ENCODE data around the gene H2BK1. TPM values are rescaled to one million over a fixed set of nuclear protein-coding genes. Genes with fewer than 3 reads are reported as not detected.

The H2BK1 gene
- total RNA-seq, 1 donor from 2014 or later, result not detected

GRCh38 chr7:151206914-151207313, 3.4 kb downstream of the H2BK1 start:
- no peaks in the 10 kb centered on the region for H3K9me3 ChIP-seq (ENCODE audit: control insufficient read depth in 3 of 3, low read length in 3 of 3)
- peaks cover 27 to 48% (median 35%) of the 10 kb centered on the region in 3 donors for H3K27me3 ChIP-seq (ENCODE audit: control insufficient read depth in 3 of 3, insufficient read depth in 3 of 3, low read length in 3 of 3)
- no peak overlapping the region for H3K9ac ChIP-seq (ENCODE audit: low read depth in 1 of 3, low read length in 3 of 3)
- H3K4me1 ChIP-seq (ENCODE audit: control insufficient read depth in 3 of 3, insufficient read depth in 3 of 3, low read length in 3 of 3), result no peaks in the 10 kb centered on the region
- H3K27ac ChIP-seq (ENCODE audit: low read depth, low read length), result no peak overlapping the region
- H3K4me3 ChIP-seq (ENCODE audit: low read length in 3 of 3), result no peak overlapping the region
- H3K36me3 ChIP-seq (ENCODE audit: control insufficient read depth in 3 of 3, insufficient read depth in 3 of 3, low read length in 3 of 3), result peaks cover 0 to 10% (median 3%) of the 10 kb centered on the region in 3 donors

GRCh38 chr7:151205730-151206129, 4.6 kb downstream of the H2BK1 start:
- H3K9ac ChIP-seq (ENCODE audit: low read depth in 1 of 3, low read length in 3 of 3), result no peak overlapping the region
- no peaks in the 10 kb centered on the region for H3K4me1 ChIP-seq (ENCODE audit: control insufficient read depth in 3 of 3, insufficient read depth in 3 of 3, low read length in 3 of 3)
- H3K4me3 ChIP-seq (ENCODE audit: low read length in 3 of 3), result no peak overlapping the region
- H3K9me3 ChIP-seq (ENCODE audit: control insufficient read depth in 3 of 3, low read length in 3 of 3), result no peaks in the 10 kb centered on the region
- no peak overlapping the region for H3K27ac ChIP-seq (ENCODE audit: low read depth, low read length)
- peaks cover 32 to 58% (median 40%) of the 10 kb centered on the region in 3 donors for H3K27me3 ChIP-seq (ENCODE audit: control insufficient read depth in 3 of 3, insufficient read depth in 3 of 3, low read length in 3 of 3)
- H3K36me3 ChIP-seq (ENCODE audit: control insufficient read depth in 3 of 3, insufficient read depth in 3 of 3, low read length in 3 of 3), result peaks cover 0 to 3% (median under 1%) of the 10 kb centered on the region in 3 donors

- Histone ChIP-seq H3K27me3 (ENCODE audit: control insufficient read depth in 3 of 3, insufficient read depth in 3 of 3, low read length in 3 of 3) (peaks cover 40 to 69% (median 47%) of the 10 kb centered on the region in 3 donors), H3K36me3 (ENCODE audit: control insufficient read depth in 3 of 3, insufficient read depth in 3 of 3, low read length in 3 of 3) (no peaks in the 10 kb centered on the region), H3K4me3 (ENCODE audit: low read length in 3 of 3) (no peak overlapping the region), H3K27ac (ENCODE audit: low read depth, low read length) (no peak overlapping the region), H3K9me3 (ENCODE audit: control insufficient read depth in 3 of 3, low read length in 3 of 3) (no peaks in the 10 kb centered on the region), H3K4me1 (ENCODE audit: control insufficient read depth in 3 of 3, insufficient read depth in 3 of 3, low read length in 3 of 3) (peaks cover under 1 to 5% (median 4%) of the 10 kb centered on the region in 3 donors), H3K9ac (ENCODE audit: low read depth in 1 of 3, low read length in 3 of 3) (no peak overlapping the region)
Observed at GRCh38 chr7:151204383-151205032, 5.8 kb downstream of the H2BK1 start.

- H3K27ac ChIP-seq (ENCODE audit: low read depth, low read length), result no peak overlapping the region
- no peaks in the 10 kb centered on the region for H3K36me3 ChIP-seq (ENCODE audit: control insufficient read depth in 3 of 3, insufficient read depth in 3 of 3, low read length in 3 of 3)
- H3K27me3 ChIP-seq (ENCODE audit: control insufficient read depth in 3 of 3, insufficient read depth in 3 of 3, low read length in 3 of 3), result peaks cover 42 to 80% (median 49%) of the 10 kb centered on the region in 3 donors
- no peak overlapping the region for H3K9ac ChIP-seq (ENCODE audit: low read depth in 1 of 3, low read length in 3 of 3)
- peaks cover 2 to 8% (median 7%) of the 10 kb centered on the region in 3 donors for H3K4me1 ChIP-seq (ENCODE audit: control insufficient read depth in 3 of 3, insufficient read depth in 3 of 3, low read length in 3 of 3)
- H3K4me3 ChIP-seq (ENCODE audit: low read length in 3 of 3), result no peak overlapping the region
- H3K9me3 ChIP-seq (ENCODE audit: control insufficient read depth in 3 of 3, low read length in 3 of 3), result no peaks in the 10 kb centered on the region
Observed at GRCh38 chr7:151202836-151203235, 7.5 kb downstream of the H2BK1 start.

GRCh38 chr7:151201751-151202150, 8.5 kb downstream of the H2BK1 start:
- no peak overlapping the region for H3K9ac ChIP-seq (ENCODE audit: low read depth in 1 of 3, low read length in 3 of 3)
- H3K27ac ChIP-seq (ENCODE audit: low read depth, low read length), result no peak overlapping the region
- H3K36me3 ChIP-seq (ENCODE audit: control insufficient read depth in 3 of 3, insufficient read depth in 3 of 3, low read length in 3 of 3), result no peaks in the 10 kb centered on the region
- no peak overlapping the region for H3K4me3 ChIP-seq (ENCODE audit: low read length in 3 of 3)
- H3K4me1 ChIP-seq (ENCODE audit: control insufficient read depth in 3 of 3, insufficient read depth in 3 of 3, low read length in 3 of 3), result peaks cover 4 to 8% (median 7%) of the 10 kb centered on the region in 3 donors
- H3K27me3 ChIP-seq (ENCODE audit: control insufficient read depth in 3 of 3, insufficient read depth in 3 of 3, low read length in 3 of 3), result peaks cover 42 to 77% (median 50%) of the 10 kb centered on the region in 3 donors
- no peaks in the 10 kb centered on the region for H3K9me3 ChIP-seq (ENCODE audit: control insufficient read depth in 3 of 3, low read length in 3 of 3)

- Histone ChIP-seq H3K4me1 (ENCODE audit: control insufficient read depth in 3 of 3, insufficient read depth in 3 of 3, low read length in 3 of 3) (peaks cover 5 to 8% (median 7%) of the 10 kb centered on the region in 3 donors), H3K9me3 (ENCODE audit: control insufficient read depth in 3 of 3, low read length in 3 of 3) (no peaks in the 10 kb centered on the region), H3K4me3 (ENCODE audit: low read length in 3 of 3) (no peak overlapping the region), H3K9ac (ENCODE audit: low read depth in 1 of 3, low read length in 3 of 3) (no peak overlapping the region), H3K36me3 (ENCODE audit: control insufficient read depth in 3 of 3, insufficient read depth in 3 of 3, low read length in 3 of 3) (no peaks in the 10 kb centered on the region), H3K27me3 (ENCODE audit: control insufficient read depth in 3 of 3, insufficient read depth in 3 of 3, low read length in 3 of 3) (peaks cover 42 to 80% (median 50%) of the 10 kb centered on the region in 3 donors), H3K27ac (ENCODE audit: low read depth, low read length) (no peak overlapping the region)
Observed at GRCh38 chr7:151201344-151201743, 8.9 kb downstream of the H2BK1 start.

- no peak overlapping the region for H3K9ac ChIP-seq (ENCODE audit: low read depth in 1 of 3, low read length in 3 of 3)
- peaks cover 7 to 8% (median 8%) of the 10 kb centered on the region in 3 donors for H3K4me1 ChIP-seq (ENCODE audit: control insufficient read depth in 3 of 3, insufficient read depth in 3 of 3, low read length in 3 of 3)
- H3K9me3 ChIP-seq (ENCODE audit: control insufficient read depth in 3 of 3, low read length in 3 of 3), result no peaks in the 10 kb centered on the region
- no peak overlapping the region for H3K27ac ChIP-seq (ENCODE audit: low read depth, low read length)
- H3K36me3 ChIP-seq (ENCODE audit: control insufficient read depth in 3 of 3, insufficient read depth in 3 of 3, low read length in 3 of 3), result no peaks in the 10 kb centered on the region
- peaks cover 32 to 72% (median 36%) of the 10 kb centered on the region in 3 donors for H3K27me3 ChIP-seq (ENCODE audit: control insufficient read depth in 3 of 3, insufficient read depth in 3 of 3, low read length in 3 of 3)
- H3K4me3 ChIP-seq (ENCODE audit: low read length in 3 of 3), result no peak overlapping the region
Observed at GRCh38 chr7:151198945-151199848, 11.1 kb downstream of the H2BK1 start.

- peaks cover 19 to 59% (median 24%) of the 10 kb centered on the region in 3 donors for H3K27me3 ChIP-seq (ENCODE audit: control insufficient read depth in 3 of 3, insufficient read depth in 3 of 3, low read length in 3 of 3)
- H3K4me3 ChIP-seq (ENCODE audit: low read length in 3 of 3), result no peak overlapping the region
- no peak overlapping the region for H3K9ac ChIP-seq (ENCODE audit: low read depth in 1 of 3, low read length in 3 of 3)
- H3K4me1 ChIP-seq (ENCODE audit: control insufficient read depth in 3 of 3, insufficient read depth in 3 of 3, low read length in 3 of 3), result peaks cover 7 to 8% (median 8%) of the 10 kb centered on the region in 3 donors
- no peak overlapping the region for H3K27ac ChIP-seq (ENCODE audit: low read depth, low read length)
- no peaks in the 10 kb centered on the region for H3K36me3 ChIP-seq (ENCODE audit: control insufficient read depth in 3 of 3, insufficient read depth in 3 of 3, low read length in 3 of 3)
- H3K9me3 ChIP-seq (ENCODE audit: control insufficient read depth in 3 of 3, low read length in 3 of 3), result no peaks in the 10 kb centered on the region
Observed at GRCh38 chr7:151197932-151198331, 12.4 kb downstream of the H2BK1 start.

GRCh38 chr7:151195616-151196450, 14.5 kb downstream of the H2BK1 start:
- H3K27ac ChIP-seq (ENCODE audit: low read depth, low read length), result no peak overlapping the region
- peaks cover 20 to 23% (median 20%) of the 10 kb centered on the region in 3 donors for H3K4me1 ChIP-seq (ENCODE audit: control insufficient read depth in 3 of 3, insufficient read depth in 3 of 3, low read length in 3 of 3)
- H3K9me3 ChIP-seq (ENCODE audit: control insufficient read depth in 3 of 3, low read length in 3 of 3), result no peaks in the 10 kb centered on the region
- no peak overlapping the region for H3K9ac ChIP-seq (ENCODE audit: low read depth in 1 of 3, low read length in 3 of 3)
- H3K27me3 ChIP-seq (ENCODE audit: control insufficient read depth in 3 of 3, insufficient read depth in 3 of 3, low read length in 3 of 3), result peaks cover 10 to 41% (median 16%) of the 10 kb centered on the region in 3 donors
- no peaks in the 10 kb centered on the region for H3K36me3 ChIP-seq (ENCODE audit: control insufficient read depth in 3 of 3, insufficient read depth in 3 of 3, low read length in 3 of 3)
- H3K4me3 ChIP-seq (ENCODE audit: low read length in 3 of 3), result no peak overlapping the region

Data from skeletal muscle tissue (tissue), 4 donors.